HepG2 (cell line): ENCODE measurements around the gene EIF4A3. TPM values are rescaled to one million over a fixed set of nuclear protein-coding genes. Genes with fewer than 3 reads are reported as not detected.

Experiments
- ATAC-seq: fragments of 200-7000 bp; cut with Tn5 transposase; 3 replicates; pipeline ENCODE4 v1.9.1; 2020; ENCODE audit warnings: mild to moderate bottlenecking, moderate library complexity
- BruUV-seq: library from RNA; stranded (reverse); fragments of 400-500 nt; replicated peaks from 2 replicates; lab custom pipeline; 2021; lab: Mats Ljungman, UMichigan
- CTCF ChIA-PET: fragments of 300-600 bp; formaldehyde crosslinking; extraction: SDS; loops from one replicate; lab custom pipeline; 2021; ENCODE audit warnings: low total read pairs, inconsistent platforms, low intra/inter-chr PET ratio; lab: Yijun Ruan, JAX
- POLR2A ChIA-PET: fragments of 350-600 bp; sonication (Branson Sonifier 250); formaldehyde crosslinking; loops from one replicate; lab custom pipeline; 2020; ENCODE audit warnings: antibody characterized with exemption, inconsistent platforms; lab: Yijun Ruan, JAX
- DNase-seq: peaks from one replicate; pipeline ENCODE4 v3.0.0-alpha.2; 2015; ENCODE audit warnings: low spot score
- FAIRE-seq: peaks from 3 replicates; lab custom pipeline; 2011; peaks lifted over from hg19 to GRCh38; lab: Jason Lieb, UNC
- H2AFZ ChIP-seq: one replicate; pipeline ENCODE4 v1.6.1; 2011; ENCODE audit warnings: low read length, inconsistent platforms
- H3K27ac ChIP-seq: fragments of 300-600 bp; 3 replicates; pipeline ENCODE4 v1.8.0; 2011; ENCODE audit warnings: mixed run types, mild to moderate bottlenecking, mixed read lengths, low read length, inconsistent platforms; ENCODE audit not compliant: insufficient read depth; ENCODE audit errors: extremely low read length
- H3K27me3 ChIP-seq, 2 experiments: fragments of 200-600 bp in 1 of 2; 2 replicates in 1 of 2; 3 replicates in 1 of 2; pipeline versions ENCODE4 v1.6.0 to v1.8.0; 2011; ENCODE audit warnings: low read length in 2 of 2, mild to moderate bottlenecking in 2 of 2, moderate library complexity in 2 of 2, inconsistent platforms in 1 of 2; ENCODE audit not compliant: insufficient read depth in 2 of 2, control insufficient read depth in 1 of 2
- H3K36me3 ChIP-seq, 2 experiments: fragments of 200-600 bp in 1 of 2; replicated peaks in 1 of 2; 2 replicates in 1 of 2; 3 replicates in 1 of 2; pipeline versions ENCODE4 v1.5.1 to v1.8.0; 2011; ENCODE audit warnings: low read length in 2 of 2, inconsistent platforms in 1 of 2; ENCODE audit not compliant: insufficient read depth in 2 of 2, control insufficient read depth in 1 of 2
- H3K4me1 ChIP-seq: 2 replicates; pipeline ENCODE4 v1.5.1; 2012; ENCODE audit warnings: low read length, inconsistent platforms; ENCODE audit not compliant: insufficient read depth
- H3K4me2 ChIP-seq: 2 replicates; pipeline ENCODE4 v1.6.0; 2011; ENCODE audit warnings: low read depth, low read length, inconsistent platforms
- H3K4me3 ChIP-seq, 3 experiments: fragments of 200-600 bp in 1 of 3; sonication (generic), shearing (Covaris generic) in 1 of 3; replicated peaks in 1 of 3; 2 replicates each; pipeline ENCODE4 v1.5.1; 2011 to 2016; ENCODE audit warnings: low read length in 3 of 3, inconsistent platforms in 2 of 3, low read depth in 2 of 3, mild to moderate bottlenecking in 2 of 3, control low read depth in 1 of 3, mixed read lengths in 1 of 3; ENCODE audit not compliant: insufficient read depth in 1 of 3
- H3K79me2 ChIP-seq: one replicate; pipeline ENCODE4 v1.6.1; 2011; ENCODE audit warnings: low read length, inconsistent platforms; ENCODE audit not compliant: insufficient read depth
- H3K9ac ChIP-seq: 2 replicates; pipeline ENCODE4 v1.6.0; 2011; ENCODE audit warnings: mild to moderate bottlenecking, low read depth, low read length, inconsistent platforms; ENCODE audit not compliant: insufficient read depth
- H3K9me3 ChIP-seq: 2 replicates; pipeline ENCODE4 v1.5.1; 2012; ENCODE audit warnings: mild to moderate bottlenecking, low read length
- H4K20me1 ChIP-seq: 2 replicates; pipeline ENCODE4 v1.6.0; 2011; ENCODE audit warnings: inconsistent platforms, mild to moderate bottlenecking, low read length, moderate library complexity; ENCODE audit not compliant: insufficient read depth
- BHLHE40 ChIP-seq: IDR thresholded peaks from 2 replicates; pipeline ENCODE4 v1.6.1; 2011; ENCODE audit warnings: low read length, improper control_type of control experiment
- HMG20A ChIP-seq: IDR thresholded peaks from 2 replicates; pipeline ENCODE4 v1.6.1; 2016; ENCODE audit warnings: borderline replicate concordance
- HMG20B ChIP-seq: conservative IDR thresholded peaks from 2 replicates; pipeline ENCODE4 v1.6.1; 2016; ENCODE audit warnings: missing genetic modification reagents, missing compliant biosample characterization
- KMT2B ChIP-seq: IDR thresholded peaks from 2 replicates; pipeline ENCODE4 v1.6.1; 2016; ENCODE audit warnings: missing genetic modification reagents, missing compliant biosample characterization
- NFIB ChIP-seq: sonication (generic); formaldehyde crosslinking; IDR thresholded peaks from 2 replicates; pipeline ENCODE4 v1.9.0; 2021; ENCODE audit warnings: missing genetic modification reagents, mild to moderate bottlenecking, borderline replicate concordance
- PPARG ChIP-seq: conservative IDR thresholded peaks from 2 replicates; pipeline ENCODE4 v1.6.1; 2016; ENCODE audit warnings: missing biosample characterization, missing genetic modification reagents
- ZNF260 ChIP-seq: sonication (generic); formaldehyde crosslinking; IDR thresholded peaks from 2 replicates; pipeline ENCODE4 v1.4.0; 2020; ENCODE audit warnings: missing genetic modification reagents, low read depth, mild to moderate bottlenecking, borderline replicate concordance
- ZNF3 ChIP-seq: IDR thresholded peaks from 2 replicates; pipeline ENCODE4 v1.7.0; 2017; ENCODE audit warnings: inconsistent platforms
- ZNF367 ChIP-seq: sonication (generic); formaldehyde crosslinking; IDR thresholded peaks from 2 replicates; pipeline ENCODE4 v1.4.0; 2020; ENCODE audit warnings: missing genetic modification reagents, borderline replicate concordance
- ZNF572 ChIP-seq: sonication (generic); formaldehyde crosslinking; IDR thresholded peaks from 2 replicates; pipeline ENCODE4 v1.5.1; 2020; ENCODE audit warnings: mild to moderate bottlenecking, missing genetic modification reagents
- ZNF839 ChIP-seq: sonication (generic); formaldehyde crosslinking; IDR thresholded peaks from 2 replicates; pipeline ENCODE4 v1.4.0; 2020; ENCODE audit warnings: missing genetic modification reagents, mild to moderate bottlenecking, borderline replicate concordance
- WGBS: methylation state at CpG from one replicate; pipeline ENCODE4 v1.1.6; 2017; ENCODE audit warnings: low lambda C conversion rate; 5-methylcytosine and 5-hydroxymethylcytosine counted together
- in situ Hi-C: cut with HindIII; loops from 2 replicates; pipeline ENCODE4 v1.10.0; 2017; ENCODE audit warnings: low pct_unique_long_range_greater_than_20kb; ENCODE audit not compliant: extremely low pct_ligation_motif_present
- intact Hi-C: fragments of 100-400 bp; cut with micrococcal nuclease; formaldehyde crosslinking; loops from one replicate; pipeline ENCODE4 v1.10.0; 2022; ENCODE audit not compliant: unreplicated experiment
- polyA plus RNA-seq, 8 experiments: library from polyadenylated mRNA; depleted of rRNA in 3 of 8; stranded (reverse) in 7 of 8; unstranded in 1 of 8; fragments of >200 nt; fragmentation: Illumina TruSeq in 4 of 8; extraction: Trizol in 4 of 8; gene quantifications; 2 replicates each; pipeline versions ENCODE4 v1.2.1 to v1.2.3, GENCODE V29; 2011 to 2016; ENCODE audit warnings: low read depth in 4 of 8, missing spikeins in 1 of 8, mixed read lengths in 1 of 8; ENCODE audit not compliant: insufficient read depth in 1 of 8
- total RNA-seq, 5 experiments: library from RNA; depleted of rRNA; stranded (reverse); fragments of >200 nt; fragmentation: Illumina TruSeq; extraction: Trizol; gene quantifications; 2 replicates each; pipeline ENCODE4 v1.2.3, GENCODE V29; 2016; ENCODE audit warnings: low read depth in 1 of 5
- TF ChIP-seq, protein P1 (sequence below): sonication (generic); formaldehyde crosslinking; IDR thresholded peaks from 2 replicates; pipeline ENCODE4 v1.8.0; 2022; ENCODE audit warnings: missing genetic modification reagents, mild to moderate bottlenecking, moderate library complexity, borderline replicate concordance
- TF ChIP-seq, protein P2 (sequence below): sonication (generic); formaldehyde crosslinking; IDR thresholded peaks from 2 replicates; pipeline ENCODE4 v1.8.0; 2022; ENCODE audit warnings: missing genetic modification reagents, mild to moderate bottlenecking, inconsistent platforms, borderline replicate concordance
- TF ChIP-seq, protein P3 (sequence below): IDR thresholded peaks from 2 replicates; pipeline ENCODE4 v1.6.1; 2012; ENCODE audit warnings: low read depth, low read length, improper control_type of control experiment
- TF ChIP-seq, protein P4 (sequence below): sonication (generic); formaldehyde crosslinking; IDR thresholded peaks from 2 replicates; pipeline ENCODE4 v1.4.0; 2020; ENCODE audit warnings: mild to moderate bottlenecking, missing genetic modification reagents

Gene EIF4A3
- total and polyA plus RNA-seq, 2 of the 13 experiments (the other 11 are each of a cell fraction or from before 2014, with no cell fraction given): 145 to 187 TPM

DNA sequence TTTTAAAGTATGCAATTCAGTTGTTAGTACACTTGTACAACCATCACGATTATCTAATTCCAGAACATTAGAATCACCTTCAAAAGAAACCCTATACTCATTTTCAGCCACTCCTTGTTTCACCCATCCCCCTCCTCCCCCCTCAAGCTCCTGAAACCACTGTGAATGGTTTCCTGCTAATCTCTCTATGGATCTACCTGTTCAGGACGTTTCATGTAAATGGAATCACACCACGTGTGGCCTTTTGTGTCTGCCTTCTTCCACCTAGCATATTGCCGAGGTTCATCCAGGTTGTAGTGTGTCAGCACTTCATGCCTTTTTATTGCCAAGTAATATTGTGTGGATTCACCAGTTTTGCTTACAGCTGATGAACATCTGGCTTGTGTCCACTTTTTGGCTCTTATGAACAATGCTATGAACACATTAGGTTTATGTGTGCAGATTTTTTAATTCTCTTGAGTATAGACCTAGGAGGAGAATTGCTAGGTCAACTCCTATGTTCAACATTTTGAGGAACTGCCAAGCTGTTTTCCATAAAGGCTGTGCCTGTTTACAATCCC is 17.8 kb downstream of the EIF4A3 start:
- ChIA-PET POLR2A (interaction anchor here (2.9 kb wide), 1 partner anchor 28 kb away, joined by 8 read pairs; the partner anchor contains the start of gene GAA), CTCF (no interaction called here)
- H3K36me3 ChIP-seq: peaks cover 8 to 14% of the 10 kb centered on the region in 2 experiments; a peak in 4 of 5 replicates
- intact Hi-C loops (no loop called here), in situ Hi-C loops (no loop called here)
- no peaks in the 10 kb centered on the region for H3K9me3 ChIP-seq
- no peaks in the 10 kb centered on the region for H3K79me2 ChIP-seq
- no peak for ATAC-seq
- H3K27me3 ChIP-seq: no peaks in the 10 kb centered on the region; a peak in 1 of 5 replicates
- H3K9ac ChIP-seq: no peak overlapping the region
- 24% methylated on average over 4 of the region's 4 CpGs for WGBS
- no TSS peak for BruUV-seq
- no peak for DNase-seq
- no peak for FAIRE-seq
- no peak overlapping the region for H3K4me3 ChIP-seq
- no peaks in the 10 kb centered on the region for H4K20me1 ChIP-seq
- H2AFZ ChIP-seq: no peak overlapping the region
- H3K4me1 ChIP-seq: peaks cover 34% of the 10 kb centered on the region
- no peak overlapping the region for H3K27ac ChIP-seq
- no peak overlapping the region for H3K4me2 ChIP-seq
- TF ChIP-seq ZNF3 (CRISPR knock-in tag): no peak
- TF ChIP-seq BHLHE40: no peak
- TF ChIP-seq ZNF572 (CRISPR knock-in tag): no peak
- no peak for TF ChIP-seq ZNF367 (CRISPR knock-in tag)
- no peak for TF ChIP-seq HMG20B (CRISPR knock-in tag)
- no peak for TF ChIP-seq ZNF839 (CRISPR knock-in tag)
- no peak for TF ChIP-seq NFIB (CRISPR knock-in tag)
- TF ChIP-seq, protein P1, sequence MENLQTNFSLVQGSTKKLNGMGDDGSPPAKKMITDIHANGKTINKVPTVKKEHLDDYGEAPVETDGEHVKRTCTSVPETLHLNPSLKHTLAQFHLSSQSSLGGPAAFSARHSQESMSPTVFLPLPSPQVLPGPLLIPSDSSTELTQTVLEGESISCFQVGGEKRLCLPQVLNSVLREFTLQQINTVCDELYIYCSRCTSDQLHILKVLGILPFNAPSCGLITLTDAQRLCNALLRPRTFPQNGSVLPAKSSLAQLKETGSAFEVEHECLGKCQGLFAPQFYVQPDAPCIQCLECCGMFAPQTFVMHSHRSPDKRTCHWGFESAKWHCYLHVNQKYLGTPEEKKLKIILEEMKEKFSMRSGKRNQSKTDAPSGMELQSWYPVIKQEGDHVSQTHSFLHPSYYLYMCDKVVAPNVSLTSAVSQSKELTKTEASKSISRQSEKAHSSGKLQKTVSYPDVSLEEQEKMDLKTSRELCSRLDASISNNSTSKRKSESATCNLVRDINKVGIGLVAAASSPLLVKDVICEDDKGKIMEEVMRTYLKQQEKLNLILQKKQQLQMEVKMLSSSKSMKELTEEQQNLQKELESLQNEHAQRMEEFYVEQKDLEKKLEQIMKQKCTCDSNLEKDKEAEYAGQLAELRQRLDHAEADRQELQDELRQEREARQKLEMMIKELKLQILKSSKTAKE: no peak
- TF ChIP-seq ZNF260 (CRISPR knock-in tag): no peak
- no peak for TF ChIP-seq KMT2B (CRISPR knock-in tag)
- TF ChIP-seq, protein P2, sequence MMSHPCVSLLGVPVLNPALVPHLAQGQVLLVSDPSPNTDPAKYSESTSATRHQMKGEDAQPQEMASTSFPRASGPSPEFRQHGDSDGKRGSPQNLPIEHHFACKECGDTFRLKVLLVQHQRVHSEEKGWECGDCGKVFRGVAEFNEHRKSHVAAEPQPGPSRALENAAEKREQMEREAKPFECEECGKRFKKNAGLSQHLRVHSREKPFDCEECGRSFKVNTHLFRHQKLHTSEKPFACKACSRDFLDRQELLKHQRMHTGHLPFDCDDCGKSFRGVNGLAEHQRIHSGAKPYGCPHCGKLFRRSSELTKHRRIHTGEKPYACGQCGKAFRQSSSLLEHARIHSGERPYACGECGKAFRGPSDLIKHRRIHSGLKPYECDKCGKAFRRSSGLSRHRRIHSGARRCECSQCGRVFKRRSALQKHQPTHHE: no peak
- TF ChIP-seq, protein P3, sequence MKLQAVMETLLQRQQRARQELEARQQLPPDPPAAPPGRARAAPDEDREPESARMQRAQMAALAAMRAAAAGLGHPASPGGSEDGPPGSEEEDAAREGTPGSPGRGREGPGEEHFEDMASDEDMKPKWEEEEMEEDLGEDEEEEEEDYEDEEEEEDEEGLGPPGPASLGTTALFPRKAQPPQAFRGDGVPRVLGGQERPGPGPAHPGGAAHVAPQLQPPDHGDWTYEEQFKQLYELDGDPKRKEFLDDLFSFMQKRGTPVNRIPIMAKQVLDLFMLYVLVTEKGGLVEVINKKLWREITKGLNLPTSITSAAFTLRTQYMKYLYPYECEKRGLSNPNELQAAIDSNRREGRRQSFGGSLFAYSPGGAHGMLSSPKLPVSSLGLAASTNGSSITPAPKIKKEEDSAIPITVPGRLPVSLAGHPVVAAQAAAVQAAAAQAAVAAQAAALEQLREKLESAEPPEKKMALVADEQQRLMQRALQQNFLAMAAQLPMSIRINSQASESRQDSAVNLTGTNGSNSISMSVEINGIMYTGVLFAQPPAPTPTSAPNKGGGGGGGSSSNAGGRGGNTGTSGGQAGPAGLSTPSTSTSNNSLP: no peak
- TF ChIP-seq, protein P4, sequence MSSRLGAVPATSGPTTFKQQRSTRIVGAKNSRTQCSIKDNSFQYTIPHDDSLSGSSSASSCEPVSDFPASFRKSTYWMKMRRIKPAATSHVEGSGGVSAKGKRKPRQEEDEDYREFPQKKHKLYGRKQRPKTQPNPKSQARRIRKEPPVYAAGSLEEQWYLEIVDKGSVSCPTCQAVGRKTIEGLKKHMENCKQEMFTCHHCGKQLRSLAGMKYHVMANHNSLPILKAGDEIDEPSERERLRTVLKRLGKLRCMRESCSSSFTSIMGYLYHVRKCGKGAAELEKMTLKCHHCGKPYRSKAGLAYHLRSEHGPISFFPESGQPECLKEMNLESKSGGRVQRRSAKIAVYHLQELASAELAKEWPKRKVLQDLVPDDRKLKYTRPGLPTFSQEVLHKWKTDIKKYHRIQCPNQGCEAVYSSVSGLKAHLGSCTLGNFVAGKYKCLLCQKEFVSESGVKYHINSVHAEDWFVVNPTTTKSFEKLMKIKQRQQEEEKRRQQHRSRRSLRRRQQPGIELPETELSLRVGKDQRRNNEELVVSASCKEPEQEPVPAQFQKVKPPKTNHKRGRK (CRISPR knock-in tag): no peak
- no peak for TF ChIP-seq PPARG (CRISPR knock-in tag)
- no peak for TF ChIP-seq HMG20A
